Fibroblast of skin of left biceps (primary cell): Measurements from ENCODE around the gene ZSWIM9.

ENCODE experiments used
- DNase-seq, 2 experiments: peaks; one replicate each; pipeline ENCODE4 v3.0.0-alpha.2; 2013; ENCODE audit warnings: low read depth in 2 of 2

The ZSWIM9 gene

DNA sequence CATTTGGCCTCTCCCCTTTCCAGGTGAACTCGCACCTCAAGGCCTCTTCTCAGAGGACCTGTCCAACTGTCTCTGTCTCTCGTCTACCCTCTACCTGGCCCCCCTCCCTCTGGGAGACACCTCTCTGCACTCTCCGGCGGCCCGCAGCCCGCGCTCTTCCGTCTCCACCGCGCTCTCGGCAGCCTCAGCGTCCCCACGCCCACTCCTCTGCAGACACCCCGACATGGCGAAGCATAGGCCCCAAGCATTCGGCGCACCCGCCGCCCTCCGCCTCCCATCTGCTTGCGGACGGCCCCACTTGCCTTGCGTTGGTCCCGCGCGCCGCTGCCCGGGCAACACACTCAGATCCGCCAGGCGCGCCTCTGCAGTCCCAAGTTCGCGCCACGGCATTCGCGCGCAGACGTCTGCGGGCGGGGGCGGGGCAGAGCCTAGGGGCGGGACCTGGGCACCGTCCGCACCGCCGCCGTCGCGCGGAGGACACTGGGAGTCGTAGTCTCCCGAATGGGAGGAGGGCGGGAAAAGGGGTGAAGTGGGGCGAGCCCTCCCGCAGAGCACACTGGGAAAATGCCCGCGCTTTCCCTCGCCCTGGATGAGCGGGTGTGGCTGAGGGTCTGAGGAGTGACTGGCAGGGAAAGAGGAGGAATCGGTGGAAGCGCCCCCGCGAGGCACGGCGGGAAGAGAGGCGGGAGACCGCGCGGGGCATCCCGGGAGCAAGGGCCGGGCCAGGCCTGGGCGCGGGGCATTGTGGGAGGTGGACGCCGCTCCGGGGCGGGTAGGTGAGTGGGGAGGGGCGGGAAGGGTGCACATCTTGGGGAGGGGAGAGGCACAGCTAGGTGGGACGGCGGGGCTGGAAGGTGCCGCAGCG lies at the start of gene ZSWIM9, which contains the start of gene LIG1:
Gene ZSWIM9 (plus strand): TSS at position 742 of the 865 bp plus-strand sequence. CDS start 1,123 bp downstream, outside the sequence.
Gene LIG1 (minus strand): TSS at position 406 of the 865 bp plus-strand sequence. CDS start 4,778 bp downstream, outside the sequence.
- peak; percentile 92 for DNase-seq

DNA sequence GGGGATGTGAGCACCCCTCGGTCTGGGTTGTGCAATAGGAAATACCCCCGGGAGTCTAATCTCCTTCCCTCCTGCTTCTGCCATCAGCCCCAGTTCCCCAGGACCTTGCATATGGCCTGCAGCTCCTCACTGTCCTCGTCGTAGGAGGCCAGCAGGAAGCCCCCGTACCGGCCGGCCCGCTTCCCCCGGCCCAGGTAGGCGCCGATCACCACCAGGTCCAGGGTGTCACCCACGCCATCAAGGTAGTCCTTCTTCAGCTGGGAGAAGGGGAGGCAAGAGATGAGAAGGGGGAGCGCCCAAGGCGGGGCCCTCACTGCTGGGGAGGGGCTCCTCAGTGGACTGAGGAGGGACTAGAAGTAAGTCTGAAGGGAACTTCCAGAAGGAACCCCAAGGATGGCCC lies 49.4 kb upstream of the ZSWIM9 start:
- DNase-seq = no peak

DNA sequence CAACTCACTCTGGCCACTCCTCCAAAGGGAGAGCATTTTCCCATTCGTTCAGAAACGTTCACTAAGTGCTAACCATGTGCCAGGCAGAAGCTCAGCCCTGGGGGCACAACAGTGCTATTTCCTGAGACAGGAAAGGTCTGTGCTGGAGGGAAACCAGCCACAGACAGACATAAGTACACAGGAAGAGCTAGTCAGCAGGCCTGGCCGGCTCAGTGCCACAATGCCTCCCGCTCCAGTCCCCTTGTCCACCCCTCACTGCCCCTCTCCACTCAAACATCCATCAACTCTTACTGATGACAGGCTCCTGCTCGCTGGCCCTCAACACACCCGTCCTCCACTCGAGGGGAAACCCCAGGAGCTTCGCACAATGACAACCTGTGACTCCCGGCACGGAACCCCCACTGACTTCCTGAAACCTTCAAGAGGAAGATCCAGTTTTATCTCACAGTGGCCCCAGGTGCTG lies 48.5 kb upstream of the ZSWIM9 start:
- no peak for DNase-seq

- no peak for DNase-seq
Observed at GRCh38 chr19:48122421-48122820, 48.1 kb upstream of the ZSWIM9 start.

- peak in 1 of 2 experiments; percentile 8 for DNase-seq
Observed at GRCh38 chr19:48123907-48124651, 46.4 kb upstream of the ZSWIM9 start.

- no peak for DNase-seq
Observed at GRCh38 chr19:48127561-48127960, 42.9 kb upstream of the ZSWIM9 start.

DNA sequence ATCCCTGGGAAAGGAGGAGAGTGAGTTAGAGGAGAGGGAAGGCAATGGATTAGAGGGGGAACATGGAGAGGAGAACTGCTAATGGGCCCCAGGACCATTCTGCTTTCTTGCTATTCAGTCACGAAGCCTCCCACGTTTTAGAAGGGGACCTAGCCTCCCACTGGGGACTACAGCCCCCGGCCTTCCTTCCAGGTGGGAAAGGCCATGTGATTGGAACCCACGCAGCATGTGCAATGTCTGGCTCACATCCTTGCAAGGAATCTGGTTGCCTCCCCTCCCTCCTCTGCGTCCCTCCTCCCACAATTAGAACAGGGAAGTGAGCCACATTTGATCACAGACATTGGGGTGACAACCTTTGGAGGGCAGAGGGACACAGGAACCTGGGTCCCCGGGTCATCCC lies 37.4 kb upstream of the ZSWIM9 start:
- no peak for DNase-seq

- DNase-seq = no peak
Observed at GRCh38 chr19:48135411-48135810, 35.1 kb upstream of the ZSWIM9 start.

DNA sequence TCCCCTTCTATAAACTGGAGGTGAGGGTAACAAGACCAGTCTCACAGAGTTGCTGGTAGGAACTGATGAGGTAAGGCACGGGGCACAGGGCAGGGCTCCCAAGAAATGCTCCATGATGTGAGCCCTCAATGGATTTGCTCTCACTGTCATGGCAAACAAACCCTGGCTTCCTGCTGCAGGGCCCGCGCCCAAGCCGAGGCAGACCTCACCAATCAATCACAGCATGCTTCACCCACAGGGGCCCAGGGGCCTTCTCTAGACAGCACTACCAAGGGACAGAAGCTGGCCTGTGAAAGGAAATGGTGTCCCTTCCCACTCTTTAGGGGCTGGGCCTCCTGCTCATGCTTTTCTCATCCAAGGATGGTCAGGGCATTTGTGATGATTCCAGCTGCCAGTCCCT lies 33.9 kb upstream of the ZSWIM9 start:
- DNase-seq = no peak

- DNase-seq = no peak
Observed at GRCh38 chr19:48137411-48137810, 33.1 kb upstream of the ZSWIM9 start.

- no peak for DNase-seq
Observed at GRCh38 chr19:48139053-48139452, 31.4 kb upstream of the ZSWIM9 start.

- no peak for DNase-seq
Observed at GRCh38 chr19:48147597-48148175, 22.8 kb upstream of the ZSWIM9 start.

DNA sequence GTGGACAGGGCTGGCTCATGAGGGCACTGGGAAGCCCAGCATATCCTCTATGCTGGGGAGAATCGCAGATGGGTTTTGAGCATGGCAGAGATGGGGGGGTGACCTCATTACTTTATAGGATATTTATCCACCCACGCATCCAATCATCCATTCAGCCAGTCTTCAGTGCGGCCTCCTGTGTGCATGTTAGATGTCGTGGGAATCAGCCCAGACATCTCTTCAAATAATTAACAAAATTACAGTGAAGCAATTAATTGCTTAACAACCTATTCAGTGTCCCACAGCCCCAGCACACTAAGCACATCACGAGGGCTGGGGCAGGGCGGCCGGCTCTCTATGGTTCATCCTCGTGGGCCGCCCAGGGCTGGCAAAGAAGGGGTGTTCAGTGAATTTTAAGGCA lies 21.9 kb upstream of the ZSWIM9 start:
- no peak for DNase-seq

GRCh38 chr19:48149430-48149829 lies 21.1 kb upstream of the ZSWIM9 start:
- no peak for DNase-seq

DNA sequence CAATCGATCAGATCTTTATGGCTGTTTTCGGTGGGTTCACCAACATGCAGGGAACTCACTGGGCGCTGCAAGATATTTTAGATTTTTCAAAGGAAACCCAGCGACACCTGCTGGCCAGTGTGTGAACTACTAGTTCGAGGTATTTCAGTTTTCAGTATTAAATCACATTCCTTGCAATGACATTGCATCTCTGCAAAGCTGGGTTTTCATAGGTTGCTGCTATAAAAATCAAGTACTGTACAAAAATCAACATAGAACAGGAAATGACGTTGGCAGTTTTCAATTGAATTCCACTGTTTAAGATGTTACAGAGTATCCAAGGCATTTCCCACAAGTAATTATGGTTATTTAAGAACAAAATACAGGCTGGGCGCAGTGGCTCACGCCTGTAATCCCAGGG lies 17.9 kb upstream of the ZSWIM9 start:
- DNase-seq = peak; percentile 10 to 11

DNA sequence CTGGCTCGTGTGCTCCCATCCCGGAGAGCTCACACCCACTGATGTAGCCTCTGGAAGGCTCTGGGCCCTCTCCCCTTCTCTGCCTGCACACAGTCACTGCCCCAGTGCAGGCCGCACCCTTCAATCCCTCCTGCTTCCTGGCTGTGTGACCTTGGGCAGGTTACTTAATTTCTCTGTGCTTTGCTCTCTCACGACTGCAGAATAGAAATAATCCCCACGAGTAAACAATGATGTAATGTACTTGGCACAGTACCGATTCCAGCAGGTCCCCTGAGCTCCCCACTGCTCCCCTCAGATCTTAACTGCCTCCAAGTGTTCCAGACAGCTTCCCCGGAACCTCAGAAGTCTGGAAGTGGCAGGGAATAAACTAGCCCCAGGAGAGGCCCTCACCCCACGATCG lies 16.5 kb upstream of the ZSWIM9 start:
- DNase-seq = no peak

DNA sequence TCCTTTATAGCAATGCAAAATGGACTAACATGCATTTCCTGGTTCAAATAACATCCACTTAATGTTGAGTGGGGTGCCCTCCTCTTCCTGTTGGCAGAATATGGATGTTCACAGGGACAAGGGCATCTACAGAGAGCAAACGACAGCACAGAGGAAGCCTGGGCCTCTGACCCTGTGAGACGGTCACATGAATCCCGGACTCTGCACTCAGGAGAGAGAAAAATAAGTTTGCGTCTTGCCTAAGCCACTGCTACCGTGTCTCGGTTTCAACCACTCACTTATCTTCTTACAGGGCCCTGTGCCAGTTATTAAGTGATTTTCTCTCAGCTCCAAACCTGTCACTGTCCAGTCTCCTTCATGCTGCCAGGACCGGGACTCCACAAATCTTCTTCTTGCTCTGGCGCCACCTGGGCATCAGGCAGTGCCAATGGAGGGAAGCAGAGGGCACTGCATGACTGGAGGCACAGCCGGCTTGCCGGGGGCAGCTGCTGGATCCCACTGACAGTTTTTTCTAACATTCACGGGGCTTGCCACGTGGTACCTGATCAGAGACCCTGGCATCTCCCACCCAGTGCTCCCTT lies 12.2 kb upstream of the ZSWIM9 start:
- no peak for DNase-seq

DNA sequence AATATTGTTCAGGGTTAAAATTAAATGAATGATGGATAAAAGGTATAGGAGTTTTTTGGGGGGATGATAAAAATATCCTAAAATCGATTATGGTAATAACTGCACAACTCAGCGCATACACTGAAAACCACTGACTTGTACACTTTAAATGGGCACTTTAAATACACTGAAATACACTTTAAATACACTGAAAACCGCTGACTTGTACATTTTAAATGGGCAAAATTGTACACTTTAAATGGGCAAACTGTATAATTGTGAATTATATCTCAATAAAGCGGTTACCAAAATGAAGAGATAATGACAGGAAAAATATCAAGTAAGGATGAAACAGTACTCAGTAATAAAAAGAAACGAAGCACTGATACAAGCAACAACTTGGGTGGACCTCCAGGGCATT lies 1.8 kb upstream of the ZSWIM9 start:
- no peak for DNase-seq

GRCh38 chr19:48169578-48169938 lies 922 bp upstream of the ZSWIM9 start:
- peak in 1 of 2 experiments; percentile 13 for DNase-seq

- DNase-seq = no peak
Observed at GRCh38 chr19:48170817-48171347, 402 bp downstream of the ZSWIM9 start.

GRCh38 chr19:48171710-48172109 lies 1.2 kb downstream of the ZSWIM9 start:
- DNase-seq = no peak
